GM12865 (cell line): ENCODE data around the gene GNB1L.

Experiments
- DNase-seq: peaks from one replicate; pipeline ENCODE4 v3.0.0; 2010; ENCODE audit warnings: low read depth
- H3K4me3 ChIP-seq: 2 replicates; pipeline ENCODE4 v1.5.1; 2011; ENCODE audit warnings: mild to moderate bottlenecking, low read depth, low read length, control low read depth
- CTCF ChIP-seq: IDR thresholded peaks from 2 replicates; pipeline ENCODE4 v1.5.1; 2011; ENCODE audit warnings: low read length, control low read depth, low read depth, inconsistent platforms; ENCODE audit not compliant: insufficient read depth; ENCODE audit errors: missing control alignments

GNB1L gene

GRCh38 chr22:19761725-19762567 is 92.7 kb downstream of the GNB1L start:
- no peak for TF ChIP-seq CTCF
- no peak for DNase-seq
- no peak overlapping the region for H3K4me3 ChIP-seq

GRCh38 chr22:19760951-19761724 is 93.5 kb downstream of the GNB1L start:
- no peak overlapping the region for H3K4me3 ChIP-seq
- no peak for DNase-seq
- TF ChIP-seq CTCF = no peak

- no peak for TF ChIP-seq CTCF
- H3K4me3 ChIP-seq = no peak within 1 kb of the TSS
- DNase-seq = no peak
These were observed 94.4 kb downstream of the GNB1L start, which contains the start of gene TBX1 for GRCh38 chr22:19760058-19760950. TSS of gene TBX1 (plus strand) at chr22:19760778. CDS start at chr22:19760844, 66 bp downstream.

GRCh38 chr22:19759427-19760057 is 95.1 kb downstream of the GNB1L start:
- no peak for DNase-seq
- H3K4me3 ChIP-seq = no peak overlapping the region
- no peak for TF ChIP-seq CTCF

GRCh38 chr22:19758896-19759426 is 95.7 kb downstream of the GNB1L start:
- H3K4me3 ChIP-seq = no peak overlapping the region
- DNase-seq = no peak
- no peak for TF ChIP-seq CTCF
